H1 (cell line): ENCODE results near the gene CHSY1. TPM values are rescaled to one million over a fixed set of nuclear protein-coding genes. Genes with fewer than 3 reads are reported as not detected.

Experiments
- ASH2L ChIP-seq: fragments of 200-600, 300-600 bp; sonication (generic); IDR thresholded peaks from one replicate; pipeline ENCODE4 v1.7.1; 2017; ENCODE audit warnings: low read length
- BACH1 ChIP-seq: IDR thresholded peaks from 2 replicates; pipeline ENCODE4 v1.6.1; 2012; ENCODE audit warnings: low read length, improper control_type of control experiment
- CHD7 ChIP-seq: fragments of 300-600 bp; sonication (generic); IDR thresholded peaks from 2 replicates; pipeline ENCODE4 v1.7.1; 2012; ENCODE audit warnings: low read length, moderate library complexity, mild to moderate bottlenecking, inconsistent platforms; ENCODE audit not compliant: insufficient replicate concordance
- EZH2 ChIP-seq: fragments of 200-600 bp; sonication (generic); IDR thresholded peaks from 2 replicates; pipeline ENCODE4 v1.7.1; 2012; ENCODE audit warnings: low read depth, mild to moderate bottlenecking, moderate library complexity, low read length, inconsistent platforms; ENCODE audit not compliant: severe bottlenecking
- JUND ChIP-seq: IDR thresholded peaks from 2 replicates; pipeline ENCODE4 v1.6.1; 2011; ENCODE audit warnings: mild to moderate bottlenecking, improper control_type of control experiment, low read length
- KDM1A ChIP-seq: fragments of 200-600, 300-600 bp; sonication (generic); IDR thresholded peaks from 2 replicates; pipeline ENCODE4 v1.7.1; 2016; ENCODE audit warnings: mild to moderate bottlenecking, low read length, borderline replicate concordance
- polyA plus RNA-seq, 7 experiments: library from polyadenylated mRNA; depleted of rRNA in 3 of 7; stranded (reverse) in 5 of 7; unstranded in 2 of 7; fragments of >200 nt in 5 of 7; fragments of 200-250 nt in 2 of 7; gene quantifications; 1 replicate in 5 of 7; 2 replicates in 1 of 7; 4 replicates in 1 of 7; pipeline versions ENCODE4 v1.2.1 to v1.2.3, GENCODE V29; 2011 to 2013; ENCODE audit warnings: missing spikeins in 2 of 7, mixed read lengths in 2 of 7
- total RNA-seq: library from RNA; stranded (reverse); fragmentation: NEBNext Ultra II Directional; extraction: Animal tissue kit (Norgen Biotek cat#: 25700); gene quantifications from 2 replicates; pipeline ENCODE4 v1.2.1, GENCODE V29; 2021
- TF ChIP-seq, protein P1 (sequence below): IDR thresholded peaks from 2 replicates; pipeline ENCODE4 v1.6.1; 2011; ENCODE audit warnings: low read depth, mild to moderate bottlenecking, low read length; ENCODE audit not compliant: insufficient read depth
- TF ChIP-seq, protein P2 (sequence below): IDR thresholded peaks from 2 replicates; pipeline ENCODE4 v1.6.1; 2012; ENCODE audit warnings: inconsistent platforms

CHSY1 gene
- total and polyA plus RNA-seq, 2 of the 8 experiments (the other 6 are each of a cell fraction or from before 2014, with no cell fraction given): 24.9 to 60.7 TPM

DNA sequence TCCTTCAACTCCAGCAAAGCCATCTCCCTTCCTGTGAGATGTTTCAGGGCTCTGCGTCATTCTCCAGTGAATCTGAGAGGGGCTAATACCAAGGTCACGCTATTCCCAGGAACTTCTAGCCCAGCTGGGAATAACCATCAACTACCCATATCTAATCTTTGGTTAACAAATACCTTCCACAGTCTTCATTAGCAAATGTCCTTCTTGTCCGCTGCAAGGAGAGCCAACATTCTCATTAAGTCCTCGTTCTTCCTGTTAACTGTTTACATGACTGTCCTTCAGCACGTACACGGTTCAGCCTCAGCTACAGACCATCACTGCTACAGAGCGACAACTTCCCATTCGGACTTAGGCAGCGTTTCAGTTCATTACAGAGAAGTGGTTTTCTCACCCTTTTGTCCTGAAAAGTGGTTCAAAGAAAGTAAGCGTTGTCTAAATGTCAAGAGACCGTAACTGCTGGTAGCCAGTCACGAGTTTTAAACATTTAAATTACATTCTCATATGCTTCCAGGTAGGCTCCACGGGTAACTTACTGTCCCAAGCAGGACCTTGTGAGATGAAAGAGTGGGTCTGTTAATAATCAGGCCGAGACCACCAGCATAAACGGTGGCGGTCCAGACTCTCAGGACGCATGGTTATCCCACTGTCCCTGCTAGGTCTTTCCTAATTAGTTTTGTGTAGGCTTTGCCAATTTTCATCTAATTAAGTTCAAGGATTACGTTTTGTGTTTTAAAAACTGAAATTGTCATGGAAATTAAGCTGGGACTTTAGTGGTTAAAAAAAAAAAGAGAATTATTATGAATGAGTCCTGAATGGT, 63.8 kb downstream of the CHSY1 start (continued):
- no peak for TF ChIP-seq CHD7
- TF ChIP-seq, protein P1, sequence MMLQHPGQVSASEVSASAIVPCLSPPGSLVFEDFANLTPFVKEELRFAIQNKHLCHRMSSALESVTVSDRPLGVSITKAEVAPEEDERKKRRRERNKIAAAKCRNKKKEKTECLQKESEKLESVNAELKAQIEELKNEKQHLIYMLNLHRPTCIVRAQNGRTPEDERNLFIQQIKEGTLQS: no peak
- TF ChIP-seq KDM1A: no peak
- no peak for TF ChIP-seq BACH1
- TF ChIP-seq JUND: no peak
- TF ChIP-seq EZH2: no peak
- no peak for TF ChIP-seq ASH2L
- TF ChIP-seq, protein P2, sequence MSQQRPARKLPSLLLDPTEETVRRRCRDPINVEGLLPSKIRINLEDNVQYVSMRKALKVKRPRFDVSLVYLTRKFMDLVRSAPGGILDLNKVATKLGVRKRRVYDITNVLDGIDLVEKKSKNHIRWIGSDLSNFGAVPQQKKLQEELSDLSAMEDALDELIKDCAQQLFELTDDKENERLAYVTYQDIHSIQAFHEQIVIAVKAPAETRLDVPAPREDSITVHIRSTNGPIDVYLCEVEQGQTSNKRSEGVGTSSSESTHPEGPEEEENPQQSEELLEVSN: no peak
